Vagina (tissue), 2 donors: Measurements from ENCODE around the gene CACNA1C.

ENCODE experiments used
- CTCF ChIP-seq, 3 experiments: fragments of 450-650 bp in 2 of 3; fragments of 200-600 bp in 1 of 3; sonication (generic) in 1 of 3; IDR thresholded peaks; one replicate each; pipeline ENCODE4 v1.5.1; 2017 to 2019; ENCODE audit warnings: antibody characterized with exemption in 3 of 3, mild to moderate bottlenecking in 2 of 3, moderate library complexity in 2 of 3
- POLR2AphosphoS5 ChIP-seq, 2 donors: sonication (generic); formaldehyde crosslinking; IDR thresholded peaks; one replicate each; pipeline ENCODE4 v1.9.0; 2017; ENCODE audit warnings: antibody characterized with exemption in 2 of 2, mild to moderate bottlenecking in 2 of 2, low read depth in 1 of 2; ENCODE audit not compliant: insufficient read depth in 1 of 2

GRCh38 chr12:2539938-2540337 is 487.2 kb downstream of the CACNA1C start:
- TF ChIP-seq CTCF (IDR thresholded peaks at IDR 0.05) (no peak), POLR2AphosphoS5 (IDR thresholded peaks at IDR 0.05; ENCODE audit: insufficient read depth in 1 of 2, low read depth in 1 of 2) (no peak)
